Thyroid gland (tissue), 4 donors: ENCODE measurements around the gene CAMKK1.

Experiments
- POLR2A ChIP-seq, 2 donors: fragments of 450-650 bp; IDR thresholded peaks; one replicate each; pipeline ENCODE4 v1.6.1; 2017; ENCODE audit warnings: antibody characterized with exemption in 2 of 2, mild to moderate bottlenecking in 2 of 2, moderate library complexity in 1 of 2
- TF ChIP-seq, protein P1 (sequence below), 6 experiments: fragments of 200-600 bp in 3 of 6; fragments of 450-650 bp in 3 of 6; sonication (generic) in 3 of 6; IDR thresholded peaks; one replicate each; pipeline ENCODE4 v1.5.1; 2016 to 2019; ENCODE audit warnings: antibody characterized with exemption in 6 of 6, mild to moderate bottlenecking in 2 of 6, inconsistent platforms in 1 of 6, moderate library complexity in 1 of 6

DNA sequence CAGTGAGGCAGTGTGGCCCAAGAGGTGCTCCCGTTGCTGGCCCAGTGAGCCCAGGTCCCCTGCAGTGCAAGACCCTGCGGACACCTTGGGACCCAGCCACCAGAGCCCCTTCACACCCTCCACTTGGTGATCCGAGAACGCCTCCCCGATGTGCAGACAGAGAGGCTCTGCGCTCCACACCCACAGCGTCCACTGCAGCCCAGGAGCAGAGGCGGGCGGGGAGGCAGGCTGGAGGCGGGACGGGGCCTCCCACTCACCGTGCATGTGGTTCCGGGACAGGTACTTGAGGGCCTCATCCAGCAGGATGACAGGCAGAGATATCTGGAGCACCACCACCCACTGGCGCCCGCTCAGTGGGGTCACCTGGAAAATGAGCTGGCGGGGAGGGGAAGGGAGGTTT lies 35.6 kb upstream of the CAMKK1 start:
- TF ChIP-seq, protein P1, sequence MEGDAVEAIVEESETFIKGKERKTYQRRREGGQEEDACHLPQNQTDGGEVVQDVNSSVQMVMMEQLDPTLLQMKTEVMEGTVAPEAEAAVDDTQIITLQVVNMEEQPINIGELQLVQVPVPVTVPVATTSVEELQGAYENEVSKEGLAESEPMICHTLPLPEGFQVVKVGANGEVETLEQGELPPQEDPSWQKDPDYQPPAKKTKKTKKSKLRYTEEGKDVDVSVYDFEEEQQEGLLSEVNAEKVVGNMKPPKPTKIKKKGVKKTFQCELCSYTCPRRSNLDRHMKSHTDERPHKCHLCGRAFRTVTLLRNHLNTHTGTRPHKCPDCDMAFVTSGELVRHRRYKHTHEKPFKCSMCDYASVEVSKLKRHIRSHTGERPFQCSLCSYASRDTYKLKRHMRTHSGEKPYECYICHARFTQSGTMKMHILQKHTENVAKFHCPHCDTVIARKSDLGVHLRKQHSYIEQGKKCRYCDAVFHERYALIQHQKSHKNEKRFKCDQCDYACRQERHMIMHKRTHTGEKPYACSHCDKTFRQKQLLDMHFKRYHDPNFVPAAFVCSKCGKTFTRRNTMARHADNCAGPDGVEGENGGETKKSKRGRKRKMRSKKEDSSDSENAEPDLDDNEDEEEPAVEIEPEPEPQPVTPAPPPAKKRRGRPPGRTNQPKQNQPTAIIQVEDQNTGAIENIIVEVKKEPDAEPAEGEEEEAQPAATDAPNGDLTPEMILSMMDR (IDR thresholded peaks at IDR 0.05): no peak
- TF ChIP-seq POLR2A (IDR thresholded peaks at IDR 0.05): no peak
